Transverse colon (tissue), 4 donors: Measurements from ENCODE around the gene SLC39A11.

Source experiments
- POLR2A ChIP-seq: fragments of 450-650 bp; IDR thresholded peaks from one replicate; pipeline ENCODE4 v1.6.1; 2016; ENCODE audit warnings: antibody characterized with exemption, mild to moderate bottlenecking, moderate library complexity
- POLR2AphosphoS5 ChIP-seq, 3 donors: sonication (generic); formaldehyde crosslinking; IDR thresholded peaks; one replicate each; pipeline ENCODE4 v1.6.1; 2016; ENCODE audit warnings: antibody characterized with exemption in 3 of 3
- TF ChIP-seq, protein P1 (sequence below), 5 experiments: fragments of 200-600 bp in 3 of 5; fragments of 450-650 bp in 2 of 5; sonication (generic) in 3 of 5; IDR thresholded peaks; 1 replicate in 2 of 5; 2 replicates in 3 of 5; pipeline ENCODE4 v1.5.1; 2016 to 2017; ENCODE audit warnings: antibody characterized with exemption in 5 of 5, inconsistent platforms in 3 of 5, mild to moderate bottlenecking in 2 of 5, moderate library complexity in 1 of 5

DNA sequence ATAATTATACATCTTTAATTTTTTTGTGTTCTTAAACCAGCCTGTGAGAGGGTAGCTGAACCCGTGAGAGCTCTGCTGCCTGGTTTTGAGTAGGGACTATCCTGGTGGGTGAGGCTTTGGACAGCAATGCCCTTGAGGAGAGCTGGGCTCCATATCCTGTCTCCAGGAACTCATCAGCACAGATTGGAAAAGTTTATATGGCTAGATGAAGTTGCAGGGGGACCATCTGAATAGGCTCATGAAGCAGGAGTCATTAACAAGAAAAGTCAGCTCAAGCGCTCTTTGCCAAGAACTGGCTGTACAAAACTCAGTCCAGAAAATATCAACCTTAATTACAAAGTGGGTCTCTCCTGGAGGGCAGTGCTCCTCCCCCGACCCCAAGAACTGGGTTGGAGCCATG lies 38.5 kb upstream of the SLC39A11 start:
- TF ChIP-seq, protein P1, sequence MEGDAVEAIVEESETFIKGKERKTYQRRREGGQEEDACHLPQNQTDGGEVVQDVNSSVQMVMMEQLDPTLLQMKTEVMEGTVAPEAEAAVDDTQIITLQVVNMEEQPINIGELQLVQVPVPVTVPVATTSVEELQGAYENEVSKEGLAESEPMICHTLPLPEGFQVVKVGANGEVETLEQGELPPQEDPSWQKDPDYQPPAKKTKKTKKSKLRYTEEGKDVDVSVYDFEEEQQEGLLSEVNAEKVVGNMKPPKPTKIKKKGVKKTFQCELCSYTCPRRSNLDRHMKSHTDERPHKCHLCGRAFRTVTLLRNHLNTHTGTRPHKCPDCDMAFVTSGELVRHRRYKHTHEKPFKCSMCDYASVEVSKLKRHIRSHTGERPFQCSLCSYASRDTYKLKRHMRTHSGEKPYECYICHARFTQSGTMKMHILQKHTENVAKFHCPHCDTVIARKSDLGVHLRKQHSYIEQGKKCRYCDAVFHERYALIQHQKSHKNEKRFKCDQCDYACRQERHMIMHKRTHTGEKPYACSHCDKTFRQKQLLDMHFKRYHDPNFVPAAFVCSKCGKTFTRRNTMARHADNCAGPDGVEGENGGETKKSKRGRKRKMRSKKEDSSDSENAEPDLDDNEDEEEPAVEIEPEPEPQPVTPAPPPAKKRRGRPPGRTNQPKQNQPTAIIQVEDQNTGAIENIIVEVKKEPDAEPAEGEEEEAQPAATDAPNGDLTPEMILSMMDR (IDR thresholded peaks at IDR 0.05), result no peak
- TF ChIP-seq POLR2A (no peak), POLR2AphosphoS5 (IDR thresholded peaks at IDR 0.05) (no peak)
